Inflammatory macrophage treated with lipopolysaccharide for 1 hour (primary cell): ENCODE measurements around the gene PLS1.
"Not testable (repeated sequence)": the region's sequence is repeated elsewhere in the genome, so short reads cannot be mapped to it uniquely, and the experiment has no call there.

Experiments
- DNase-seq, 2 donors: peaks; one replicate each; pipeline ENCODE4 v3.0.0-alpha.2; 2020 to 2022

The PLS1 gene, protein sequence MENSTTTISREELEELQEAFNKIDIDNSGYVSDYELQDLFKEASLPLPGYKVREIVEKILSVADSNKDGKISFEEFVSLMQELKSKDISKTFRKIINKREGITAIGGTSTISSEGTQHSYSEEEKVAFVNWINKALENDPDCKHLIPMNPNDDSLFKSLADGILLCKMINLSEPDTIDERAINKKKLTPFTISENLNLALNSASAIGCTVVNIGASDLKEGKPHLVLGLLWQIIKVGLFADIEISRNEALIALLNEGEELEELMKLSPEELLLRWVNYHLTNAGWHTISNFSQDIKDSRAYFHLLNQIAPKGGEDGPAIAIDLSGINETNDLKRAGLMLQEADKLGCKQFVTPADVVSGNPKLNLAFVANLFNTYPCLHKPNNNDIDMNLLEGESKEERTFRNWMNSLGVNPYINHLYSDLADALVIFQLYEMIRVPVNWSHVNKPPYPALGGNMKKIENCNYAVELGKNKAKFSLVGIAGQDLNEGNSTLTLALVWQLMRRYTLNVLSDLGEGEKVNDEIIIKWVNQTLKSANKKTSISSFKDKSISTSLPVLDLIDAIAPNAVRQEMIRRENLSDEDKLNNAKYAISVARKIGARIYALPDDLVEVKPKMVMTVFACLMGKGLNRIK

GRCh38 chr3:142595951-142596725, at the start of gene PLS1:
Gene PLS1, plus strand, starts transcription at chr3:142596393. Its CDS starts 67,845 bp downstream, at chr3:142664238.
- DNase-seq, result peak; percentile 60 to 88

DNA sequence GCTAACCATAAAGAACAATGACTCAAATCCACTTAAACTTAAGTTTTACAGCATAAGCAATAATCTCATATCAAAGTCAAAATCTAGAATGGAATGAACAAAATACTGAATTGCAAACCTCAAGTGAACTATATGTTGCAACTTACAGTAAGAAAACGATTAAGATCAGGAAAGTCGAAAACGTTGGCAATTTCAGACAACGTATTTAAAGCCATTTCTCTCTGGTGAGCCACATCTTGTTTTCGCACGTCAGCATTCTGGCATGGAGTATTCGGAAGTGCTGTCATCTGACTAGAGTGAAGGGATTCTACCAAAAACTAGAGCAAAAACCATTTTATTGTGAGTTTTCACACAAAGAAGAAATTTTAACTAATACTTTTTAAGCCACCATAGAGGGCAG, 46.2 kb upstream of the PLS1 start:
- DNase-seq, result no peak

- DNase-seq, result not testable (repeated sequence)
Measured at GRCh38 chr3:142552579-142552978, 43.6 kb upstream of the PLS1 start.

DNA sequence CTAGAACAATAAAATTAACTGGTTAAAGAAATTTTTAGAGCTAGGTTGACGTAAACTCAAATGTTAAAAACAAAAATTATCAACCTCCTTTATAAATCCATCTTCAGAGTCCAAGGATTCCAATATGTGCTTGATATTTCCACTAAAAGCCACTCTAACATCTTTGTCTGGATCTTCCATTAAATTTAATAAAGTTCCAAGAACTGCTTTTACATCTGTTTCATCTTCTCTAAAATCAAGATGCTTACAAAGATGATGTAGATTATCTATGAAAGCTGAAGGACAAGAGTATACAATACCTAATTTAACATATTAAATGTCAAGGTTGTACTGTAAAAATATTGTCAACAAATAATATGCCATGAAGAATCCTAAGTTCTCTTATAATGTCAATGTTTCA, 42.5 kb upstream of the PLS1 start:
- no peak for DNase-seq

- DNase-seq, result no peak
Measured at GRCh38 chr3:142560118-142560517, 36.1 kb upstream of the PLS1 start.

GRCh38 chr3:142563496-142563997, 32.6 kb upstream of the PLS1 start:
- no peak for DNase-seq

DNA sequence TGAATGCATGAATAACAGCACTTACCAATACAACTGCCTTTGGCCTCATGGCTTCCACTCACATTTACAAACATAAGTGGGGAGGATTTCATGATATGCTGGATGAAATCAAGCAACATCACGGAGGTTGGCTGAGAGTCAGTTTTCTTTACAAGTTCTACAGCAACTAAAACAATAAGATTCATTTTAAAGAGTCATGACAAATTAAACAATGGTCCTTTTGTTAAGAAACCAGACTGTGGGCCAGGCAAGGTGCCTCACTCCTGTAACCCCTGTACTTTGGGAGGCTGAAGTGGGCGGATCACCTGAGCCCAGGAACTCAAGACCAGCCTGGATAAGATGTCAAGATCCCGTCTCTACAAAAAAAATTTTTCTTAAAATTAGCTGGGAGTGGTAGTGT, 30.1 kb upstream of the PLS1 start:
- no peak for DNase-seq

DNA sequence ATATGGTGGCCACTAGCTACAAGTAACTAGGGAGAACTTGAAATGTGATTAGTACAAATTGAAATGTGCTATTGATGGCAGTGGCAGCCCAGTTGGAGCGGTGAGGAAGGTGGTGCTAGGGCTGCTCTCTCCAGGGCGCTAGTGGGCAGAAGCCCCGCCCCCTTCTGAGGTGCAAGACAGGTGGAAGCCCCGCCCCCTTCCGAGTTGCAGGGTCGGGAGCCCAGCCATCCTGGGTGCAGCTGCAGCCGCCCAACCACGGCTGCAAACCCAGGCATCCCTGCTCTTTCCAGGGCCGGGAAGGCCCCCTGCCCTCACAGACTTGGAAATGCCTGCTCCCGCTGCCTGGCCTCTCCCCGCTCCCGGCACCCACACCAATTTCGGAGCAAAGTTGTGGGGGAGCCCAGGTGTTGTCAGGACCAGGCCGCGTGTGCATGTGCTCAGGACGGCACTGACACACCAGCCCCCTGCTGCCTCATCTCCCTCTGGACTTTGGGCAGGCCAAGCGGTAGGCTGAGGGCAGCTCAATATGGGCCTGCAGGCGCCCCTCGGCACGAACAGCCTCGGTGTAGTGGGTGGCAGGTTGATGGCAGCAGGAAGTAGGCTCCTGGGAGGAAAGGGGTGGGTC, 27.7 kb upstream of the PLS1 start:
- no peak for DNase-seq

DNA sequence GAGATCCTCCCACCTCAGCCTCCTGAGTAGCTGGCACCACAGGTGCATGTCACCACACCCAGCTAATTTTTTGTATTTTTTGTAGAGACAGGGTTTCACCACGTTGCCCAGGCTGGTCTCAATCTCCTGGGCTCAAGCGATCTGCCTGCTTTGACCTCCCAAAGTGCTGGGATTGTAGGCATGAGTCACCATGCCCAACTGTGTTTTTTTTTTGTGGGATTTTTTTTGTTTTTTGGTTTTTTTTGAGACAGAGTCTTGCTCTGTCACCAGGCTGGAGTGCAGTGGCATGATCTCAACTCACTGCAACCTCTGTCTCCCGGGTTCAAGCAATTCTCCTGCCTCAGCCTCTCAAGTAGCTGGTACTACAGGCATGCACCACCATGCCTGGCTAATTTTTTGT, 26.8 kb upstream of the PLS1 start:
- not testable (repeated sequence) for DNase-seq

GRCh38 chr3:142574223-142574622, 22.0 kb upstream of the PLS1 start:
- DNase-seq, result not testable (repeated sequence)

DNA sequence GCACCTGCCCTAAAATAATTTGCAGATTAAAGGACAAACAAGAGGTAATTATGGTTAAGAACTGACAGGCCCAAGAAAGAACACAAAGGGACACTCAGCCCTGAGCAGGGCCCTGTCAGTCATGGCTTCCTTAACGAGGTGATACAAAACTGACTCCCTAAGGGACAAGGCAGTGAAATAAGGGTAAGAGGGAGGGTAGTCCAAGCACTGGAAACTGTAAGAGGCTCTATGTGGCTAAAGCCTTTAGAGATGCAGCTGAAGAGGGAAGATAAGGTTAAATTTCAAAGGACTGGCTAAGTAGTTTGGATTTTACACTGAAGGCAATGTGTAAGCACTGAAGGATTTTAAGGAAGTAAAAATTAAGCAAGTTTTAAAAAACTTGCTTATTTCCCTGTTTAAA, 21.5 kb upstream of the PLS1 start:
- DNase-seq, result peak; percentile 30 to 39

GRCh38 chr3:142576792-142577191, 19.4 kb upstream of the PLS1 start:
- DNase-seq, result no peak

DNA sequence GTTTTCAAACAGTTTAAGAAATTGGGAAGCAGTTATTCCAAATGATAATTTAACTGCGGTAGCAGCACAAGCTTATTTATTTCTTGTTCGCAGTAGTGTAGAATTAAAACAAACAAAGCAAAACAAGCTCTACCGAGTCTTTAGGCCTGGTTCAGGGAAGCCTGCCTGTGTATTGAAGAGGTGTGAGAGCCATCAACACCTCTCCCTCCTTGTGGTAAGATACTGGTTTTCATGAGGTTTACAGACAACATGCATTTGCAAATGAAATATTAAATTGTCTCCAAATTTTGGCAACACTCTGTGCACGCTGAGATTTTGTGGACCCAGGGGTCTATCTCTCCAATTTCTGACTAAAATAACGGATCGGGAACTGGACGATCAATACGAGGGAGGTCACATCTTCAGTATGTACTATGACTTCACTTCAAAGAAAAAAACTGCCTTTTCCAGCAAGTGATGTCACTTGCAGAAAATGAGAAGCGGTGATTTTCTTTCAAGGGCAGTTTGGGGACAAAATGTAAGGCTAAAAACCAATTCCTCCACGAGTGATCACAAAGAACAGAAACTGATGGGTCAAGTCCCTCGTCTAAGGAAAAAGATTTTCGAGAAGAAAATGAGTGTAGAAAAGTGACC, 18.4 kb upstream of the PLS1 start:
- DNase-seq, result peak; percentile 54 to 59

DNA sequence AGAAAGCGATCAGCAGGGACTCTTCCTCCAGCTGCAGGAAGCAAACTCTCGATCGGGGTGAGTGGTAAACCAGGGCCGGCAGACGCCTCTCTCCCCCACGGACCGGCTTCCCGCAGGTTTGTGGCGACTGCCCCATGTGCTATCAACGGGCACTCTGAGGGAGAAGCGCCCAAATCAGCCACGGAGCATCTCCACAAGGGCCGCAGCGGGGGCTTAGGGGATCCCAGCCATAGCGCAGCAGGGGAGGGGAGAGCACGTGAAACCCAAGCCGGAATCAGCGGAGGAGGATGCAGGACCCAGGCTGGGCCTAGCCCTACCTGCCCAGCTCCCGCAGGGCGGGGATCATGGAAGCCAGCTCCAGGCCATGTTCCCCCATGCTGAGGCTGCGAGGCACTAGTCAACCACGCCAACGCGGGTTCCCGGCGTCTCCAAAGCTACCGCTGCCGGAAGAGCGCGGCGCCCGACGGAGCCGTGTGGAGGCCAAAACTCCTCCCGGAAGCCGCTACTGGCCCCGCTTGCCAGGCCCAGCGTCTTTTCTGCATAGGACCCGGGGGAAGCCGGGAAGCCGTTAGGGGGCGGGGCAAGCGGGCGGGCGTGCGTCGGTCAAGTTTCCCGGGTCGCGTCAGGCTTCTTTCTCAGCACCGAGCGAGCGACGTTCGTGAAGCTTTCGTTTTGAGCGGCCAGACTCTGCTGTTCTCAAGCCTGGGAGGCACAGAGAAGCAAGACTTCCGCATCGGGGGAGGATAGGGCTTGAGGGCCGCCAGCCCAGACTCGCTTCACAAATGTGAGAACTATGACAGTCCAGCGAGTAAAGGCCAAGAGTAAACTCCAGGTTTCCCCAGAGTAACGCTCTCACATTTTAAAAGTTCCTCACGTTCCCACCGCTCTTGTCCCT, 17.6 kb upstream of the PLS1 start, which contains the start of gene ATR:
Gene ATR (minus strand): TSS at position 405 of the 895 bp plus-strand sequence. CDS start 29 bp downstream, at position 376.
- peak; percentile 98 for DNase-seq

- DNase-seq, result no peak
Measured at GRCh38 chr3:142580061-142580423, 16.2 kb upstream of the PLS1 start.

DNA sequence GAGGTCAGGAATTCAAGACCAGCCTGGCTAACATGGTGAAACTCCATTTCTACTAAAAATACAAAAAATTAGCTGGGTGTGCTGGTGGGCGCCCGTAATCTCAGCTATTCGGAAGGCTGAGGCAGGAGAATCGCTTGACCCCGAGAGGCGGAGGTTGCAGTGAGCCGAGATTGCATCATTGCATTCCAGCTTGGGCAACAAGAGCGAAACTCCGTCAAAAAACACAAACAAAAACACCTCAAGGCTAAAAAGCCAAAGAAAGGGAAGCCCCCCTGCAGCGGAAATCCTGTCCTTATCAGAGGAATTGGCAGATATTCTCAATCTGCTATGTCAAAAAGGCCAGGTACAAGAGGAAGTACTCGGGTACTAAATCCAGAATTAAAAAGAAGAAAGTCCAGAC, 15.1 kb upstream of the PLS1 start:
- not testable (repeated sequence) for DNase-seq

DNA sequence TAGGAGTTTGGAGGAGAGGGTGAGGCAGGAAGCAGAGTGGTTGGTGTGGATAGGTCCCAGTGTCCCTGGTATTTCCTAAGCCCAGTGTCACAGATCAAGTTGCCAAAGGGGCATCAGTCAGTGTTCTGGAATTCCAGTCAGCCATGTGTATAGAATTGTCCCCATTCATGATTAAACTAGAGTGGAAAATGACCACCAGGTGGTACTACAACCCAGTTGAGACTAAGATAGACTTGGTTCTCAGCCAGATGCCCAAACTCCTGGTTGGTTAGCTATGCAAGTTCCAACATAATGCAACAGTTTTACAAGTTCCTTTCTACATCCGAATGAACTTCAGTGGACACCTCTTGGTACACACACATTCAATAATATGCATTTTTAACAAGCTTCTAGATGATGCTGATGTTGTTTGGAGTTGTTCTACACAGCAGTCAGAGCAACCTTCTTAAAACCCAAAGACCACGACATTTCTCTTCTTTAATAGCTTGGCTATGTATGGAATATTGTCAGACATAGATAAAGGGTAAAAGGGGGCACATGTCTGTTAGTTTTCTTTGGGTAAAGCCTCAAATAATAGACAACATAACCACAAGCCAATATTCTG, 9.3 kb upstream of the PLS1 start:
- DNase-seq, result peak; percentile 41 to 76

DNA sequence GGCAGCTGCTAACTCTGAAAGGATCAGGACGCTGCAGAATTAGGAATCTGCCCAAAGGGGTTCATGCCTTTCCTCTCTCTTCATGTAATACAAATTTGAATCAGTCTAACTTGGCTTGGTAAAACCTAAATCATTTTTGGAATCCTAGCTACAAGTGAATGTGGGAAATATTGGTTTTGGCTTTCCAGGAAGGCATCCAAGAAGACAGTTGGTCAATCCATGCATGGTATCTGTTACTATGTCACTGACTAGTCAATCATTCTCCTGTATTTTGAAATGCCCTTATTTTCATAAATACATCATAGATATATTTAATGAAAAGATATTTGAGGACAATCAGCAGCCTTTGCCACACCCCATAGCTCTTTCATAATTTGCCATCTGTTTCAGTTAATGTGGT, 7.5 kb upstream of the PLS1 start:
- DNase-seq, result no peak

DNA sequence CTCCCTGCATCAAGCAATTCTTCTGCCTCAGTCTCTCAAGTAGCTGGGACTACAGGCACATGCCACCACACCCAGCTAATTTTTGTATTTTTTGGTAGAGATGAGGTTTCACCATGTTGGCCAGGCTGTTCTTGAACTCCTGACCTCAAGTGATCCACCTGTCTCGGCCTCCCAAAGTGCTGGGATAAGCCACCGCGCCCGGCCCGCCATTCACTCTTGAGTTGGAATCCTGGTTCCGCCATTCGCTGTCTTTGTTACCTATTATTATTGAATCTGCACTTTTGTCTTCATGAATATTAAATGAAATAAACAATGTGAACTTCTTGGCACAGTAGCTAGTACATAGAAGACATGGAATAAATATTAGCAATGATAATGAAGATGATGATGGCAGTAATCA, 3.9 kb upstream of the PLS1 start:
- DNase-seq, result not testable (repeated sequence)

DNA sequence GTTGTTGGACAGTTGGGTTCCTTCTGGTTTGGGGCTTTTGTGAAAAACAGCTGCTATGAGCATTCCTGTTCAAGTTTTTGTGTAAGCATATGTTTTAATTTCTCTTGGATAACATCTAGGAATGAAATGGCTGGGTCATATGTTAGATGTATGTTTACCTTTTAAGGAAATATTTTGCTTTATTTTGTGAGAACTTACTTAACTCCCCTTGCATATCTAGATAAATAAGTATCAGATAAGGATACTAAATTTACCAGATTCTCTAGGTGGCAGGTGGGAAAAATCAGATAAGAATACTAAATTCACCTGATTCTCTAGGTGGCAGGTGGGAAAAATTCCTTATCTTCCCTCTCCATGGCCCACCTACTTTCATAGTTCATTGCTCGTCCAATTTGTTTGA, 1.1 kb upstream of the PLS1 start:
- DNase-seq, result no peak

DNA sequence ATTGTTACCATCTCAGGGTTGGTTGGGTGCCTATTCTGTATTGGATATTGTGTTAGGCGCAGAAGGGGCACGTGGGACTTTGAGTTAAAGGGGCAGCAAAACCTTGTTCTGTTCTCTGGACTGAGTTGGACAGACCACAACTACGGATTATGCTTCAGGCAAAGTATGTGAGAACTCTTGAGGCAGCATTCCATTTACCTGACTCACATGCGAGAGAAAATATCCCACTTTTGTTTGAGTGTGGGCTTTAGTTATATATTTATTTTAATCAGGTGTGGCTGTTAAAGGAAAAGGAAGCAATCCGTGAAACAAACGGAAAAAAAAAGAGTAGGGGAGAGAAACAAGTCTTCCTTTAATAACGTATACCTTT, 627 bp upstream of the PLS1 start:
- no peak for DNase-seq
